WTC11 (cell line): ENCODE data around the gene UNKL. TPM values are rescaled to one million over a fixed set of nuclear protein-coding genes. Genes with fewer than 3 reads are reported as not detected.

Experiments
- ATAC-seq: fragments of 200-7000 bp; cut with Tn5 transposase; 2 replicates; pipeline ENCODE4 v1.10.0; 2021; ENCODE audit warnings: mild to moderate bottlenecking, moderate library complexity
- CTCF ChIA-PET: fragments of 300-600 bp; sonication (Branson Sonifier 250); formaldehyde crosslinking; loops from one replicate; lab custom pipeline; 2021; ENCODE audit warnings: antibody characterized with exemption; lab: Charles Lee
- POLR2A ChIA-PET: fragments of 350-600 bp; sonication (Branson Sonifier 250); formaldehyde crosslinking; loops from one replicate; lab custom pipeline; 2021; ENCODE audit warnings: antibody characterized with exemption; lab: Charles Lee
- DNase-seq: peaks from one replicate; pipeline ENCODE4 v3.0.0; 2021; ENCODE audit warnings: low spot score
- H3K27ac Mint-ChIP-seq: 2 replicates; pipeline ENCODE4 v1.8.0; 2021; ENCODE audit warnings: mixed read lengths
- H3K27me3 Mint-ChIP-seq: 2 replicates; pipeline ENCODE4 v1.8.0; 2021; ENCODE audit warnings: low read depth, mild to moderate bottlenecking, moderate library complexity, mixed read lengths
- H3K36me3 Mint-ChIP-seq: 2 replicates; pipeline ENCODE4 v1.8.0; 2021; ENCODE audit warnings: mixed read lengths
- H3K4me1 Mint-ChIP-seq: 2 replicates; pipeline ENCODE4 v1.8.0; 2022; ENCODE audit warnings: mixed read lengths
- H3K4me3 Mint-ChIP-seq: 2 replicates; pipeline ENCODE4 v1.8.0; 2021; ENCODE audit warnings: mild to moderate bottlenecking, moderate library complexity, mixed read lengths
- H3K9me3 Mint-ChIP-seq: 2 replicates; pipeline ENCODE4 v1.8.0; 2021; ENCODE audit warnings: mixed read lengths
- AFF4 ChIP-seq: sonication (generic); formaldehyde crosslinking; IDR thresholded peaks from 2 replicates; pipeline ENCODE4 v1.8.1; 2023; ENCODE audit warnings: mild to moderate bottlenecking, missing genetic modification reagents, borderline replicate concordance
- AR ChIP-seq: fragments of 250-450 bp; sonication (Bioruptor Pico); IDR thresholded peaks from 2 replicates; pipeline ENCODE4 v1.9.0; 2021; ENCODE audit warnings: mild to moderate bottlenecking
- CREB1 ChIP-seq: sonication (generic); formaldehyde crosslinking; IDR thresholded peaks from 2 replicates; pipeline ENCODE4 v1.8.0; 2023; ENCODE audit warnings: mild to moderate bottlenecking, missing genetic modification reagents
- ELF4 ChIP-seq: sonication (generic); formaldehyde crosslinking; IDR thresholded peaks from 2 replicates; pipeline ENCODE4 v1.8.1; 2022; ENCODE audit warnings: low read depth, mild to moderate bottlenecking, moderate library complexity, missing genetic modification reagents
- ESRRA ChIP-seq: sonication (generic); formaldehyde crosslinking; IDR thresholded peaks from 2 replicates; pipeline ENCODE4 v1.8.1; 2022; ENCODE audit warnings: mild to moderate bottlenecking, missing genetic modification reagents, borderline replicate concordance
- FOXK1 ChIP-seq: sonication (generic); formaldehyde crosslinking; IDR thresholded peaks from 2 replicates; pipeline ENCODE4 v1.8.0; 2022; ENCODE audit warnings: mild to moderate bottlenecking, moderate library complexity, missing genetic modification reagents
- FOXP1 ChIP-seq: sonication (generic); formaldehyde crosslinking; IDR thresholded peaks from 2 replicates; pipeline ENCODE4 v1.8.0; 2022; ENCODE audit warnings: missing genetic modification reagents, mild to moderate bottlenecking, moderate library complexity, borderline replicate concordance
- JAZF1 ChIP-seq: fragments of 250-450 bp; sonication (Bioruptor Pico); IDR thresholded peaks from 2 replicates; pipeline ENCODE4 v1.9.0; 2021; ENCODE audit warnings: moderate library complexity, mild to moderate bottlenecking, inconsistent platforms
- JUN ChIP-seq: sonication (generic); formaldehyde crosslinking; IDR thresholded peaks from 2 replicates; pipeline ENCODE4 v1.8.0; 2023; ENCODE audit warnings: mild to moderate bottlenecking, missing genetic modification reagents
- OVOL2 ChIP-seq: fragments of 250-450 bp; sonication (Bioruptor Pico); IDR thresholded peaks from 2 replicates; pipeline ENCODE4 v1.9.0; 2021; ENCODE audit warnings: mild to moderate bottlenecking, borderline replicate concordance
- PREB ChIP-seq: sonication (generic); formaldehyde crosslinking; IDR thresholded peaks from 2 replicates; pipeline ENCODE4 v1.8.1; 2022; ENCODE audit warnings: mild to moderate bottlenecking, missing genetic modification reagents, moderate library complexity, borderline replicate concordance
- RORB ChIP-seq: fragments of 250-450 bp; sonication (Bioruptor Pico); IDR thresholded peaks from 2 replicates; pipeline ENCODE4 v1.9.0; 2021; ENCODE audit warnings: mild to moderate bottlenecking
- TEAD4 ChIP-seq: sonication (generic); formaldehyde crosslinking; IDR thresholded peaks from 2 replicates; pipeline ENCODE4 v1.8.0; 2022; ENCODE audit warnings: mild to moderate bottlenecking, missing genetic modification reagents
- ZNF512 ChIP-seq: sonication (generic); formaldehyde crosslinking; IDR thresholded peaks from 2 replicates; pipeline ENCODE4 v1.8.1; 2022; ENCODE audit warnings: missing genetic modification reagents, borderline replicate concordance
- ZNF671 ChIP-seq: fragments of 250-450 bp; sonication (Bioruptor Pico); IDR thresholded peaks from 2 replicates; pipeline ENCODE4 v1.8.0; 2021; ENCODE audit warnings: mild to moderate bottlenecking
- total RNA-seq: library from RNA; stranded (reverse); gene quantifications from 3 replicates; pipeline ENCODE4 v1.2.3, GENCODE V29; 2021
- TF ChIP-seq, protein P1 (sequence below): sonication (generic); formaldehyde crosslinking; IDR thresholded peaks from 2 replicates; pipeline ENCODE4 v1.8.1; 2023; ENCODE audit warnings: mild to moderate bottlenecking, missing genetic modification reagents, moderate library complexity
- TF ChIP-seq, protein P2 (sequence below): fragments of 250-450 bp; sonication (Bioruptor Pico); IDR thresholded peaks from 2 replicates; pipeline ENCODE4 v1.9.0; 2021; ENCODE audit warnings: moderate library complexity, mild to moderate bottlenecking, inconsistent platforms, borderline replicate concordance
- TF ChIP-seq, protein P3 (sequence below): sonication (generic); formaldehyde crosslinking; conservative IDR thresholded peaks from 2 replicates; pipeline ENCODE4 v1.8.1; 2022; ENCODE audit warnings: mild to moderate bottlenecking, missing genetic modification reagents
- TF ChIP-seq, protein P4 (sequence below): sonication (generic); formaldehyde crosslinking; IDR thresholded peaks from 2 replicates; pipeline ENCODE4 v1.8.1; 2022; ENCODE audit warnings: low read depth, mild to moderate bottlenecking, moderate library complexity, missing genetic modification reagents, borderline replicate concordance
- TF ChIP-seq, protein P5 (sequence below): sonication (generic); formaldehyde crosslinking; IDR thresholded peaks from 2 replicates; pipeline ENCODE4 v1.8.1; 2023; ENCODE audit warnings: mild to moderate bottlenecking, moderate library complexity, missing genetic modification reagents

UNKL gene
- total RNA-seq, 1 experiment from 2014 or later, result 53.3 TPM

DNA sequence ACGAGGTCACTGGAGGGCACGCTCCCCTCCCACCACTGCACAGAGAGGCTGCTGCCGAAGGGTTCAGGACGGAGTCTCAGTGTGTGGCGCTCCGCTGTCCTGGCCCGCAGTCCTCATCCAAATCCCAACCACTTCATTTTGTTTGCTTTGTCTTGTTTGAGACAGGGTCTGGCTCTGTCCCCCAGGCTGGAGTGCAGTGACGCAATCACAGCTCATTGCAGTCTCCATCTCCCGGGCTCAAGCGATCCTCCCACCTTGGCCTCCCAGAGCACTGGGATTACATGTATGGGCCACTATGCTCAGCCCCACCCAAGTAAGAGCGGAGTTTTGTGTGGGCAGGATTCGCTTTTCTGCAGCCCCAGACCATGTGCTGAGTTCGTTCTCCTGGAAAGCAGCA is 12.7 kb downstream of the UNKL start (continued):
- TF ChIP-seq, protein P1, sequence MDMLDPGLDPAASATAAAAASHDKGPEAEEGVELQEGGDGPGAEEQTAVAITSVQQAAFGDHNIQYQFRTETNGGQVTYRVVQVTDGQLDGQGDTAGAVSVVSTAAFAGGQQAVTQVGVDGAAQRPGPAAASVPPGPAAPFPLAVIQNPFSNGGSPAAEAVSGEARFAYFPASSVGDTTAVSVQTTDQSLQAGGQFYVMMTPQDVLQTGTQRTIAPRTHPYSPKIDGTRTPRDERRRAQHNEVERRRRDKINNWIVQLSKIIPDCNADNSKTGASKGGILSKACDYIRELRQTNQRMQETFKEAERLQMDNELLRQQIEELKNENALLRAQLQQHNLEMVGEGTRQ (CRISPR knock-in tag), result no peak
- no peak for TF ChIP-seq RORB (CRISPR knock-in tag)
- TF ChIP-seq AR, result no peak
- no peak for TF ChIP-seq ZNF671 (CRISPR knock-in tag)
- TF ChIP-seq, protein P2, sequence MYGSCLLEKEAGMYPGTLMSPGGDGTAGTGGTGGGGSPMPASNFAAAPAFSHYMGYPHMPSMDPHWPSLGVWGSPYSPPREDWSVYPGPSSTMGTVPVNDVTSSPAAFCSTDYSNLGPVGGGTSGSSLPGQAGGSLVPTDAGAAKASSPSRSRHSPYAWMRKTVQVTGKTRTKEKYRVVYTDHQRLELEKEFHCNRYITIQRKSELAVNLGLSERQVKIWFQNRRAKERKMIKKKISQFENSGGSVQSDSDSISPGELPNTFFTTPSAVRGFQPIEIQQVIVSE (CRISPR knock-in tag), result no peak

DNA sequence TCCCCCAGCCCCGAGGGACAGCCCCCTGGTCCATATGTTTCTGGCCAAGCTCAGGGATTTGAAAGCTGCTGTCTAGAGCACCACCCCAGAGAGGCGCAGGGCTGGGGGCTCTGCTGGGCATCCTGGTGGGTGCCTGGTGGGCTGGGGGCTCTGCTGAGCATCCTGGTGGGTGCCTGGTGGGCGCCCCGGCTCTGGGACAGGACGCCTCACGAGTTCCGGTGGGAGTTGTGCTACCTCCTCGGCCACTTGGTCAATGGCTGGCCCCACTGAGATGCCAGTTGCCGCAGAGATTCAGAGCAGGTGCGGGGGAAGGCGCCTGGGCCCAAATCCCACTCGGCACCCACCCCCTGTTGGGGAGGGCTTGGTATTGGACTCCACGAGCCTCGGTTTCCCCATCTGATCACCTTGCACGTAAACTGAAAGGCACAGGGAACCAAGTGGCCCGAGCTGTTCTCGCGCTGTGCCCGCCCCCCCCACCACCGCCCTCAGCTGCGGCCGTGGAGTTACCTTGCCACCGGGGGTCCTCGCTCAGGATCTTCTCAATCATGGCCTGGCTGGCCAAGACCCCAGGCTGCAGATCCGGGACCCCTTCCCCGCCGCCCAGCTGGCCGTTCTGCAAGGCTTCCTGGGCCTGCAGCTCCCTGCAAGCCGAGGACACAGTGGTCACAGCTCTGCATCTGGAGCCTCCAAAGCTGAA is 13.3 kb downstream of the UNKL start:
- ATAC-seq (no peak), DNase-seq (no peak)
- H3K27me3 Mint-ChIP-seq, result no peaks in the 10 kb centered on the region
- peaks cover 11% of the 10 kb centered on the region; the same call in 1 of the 2 replicates for H3K36me3 Mint-ChIP-seq
- no peaks in the 10 kb centered on the region for H3K4me1 Mint-ChIP-seq
- POLR2A ChIA-PET, result no interaction called here
- no peak overlapping the region for H3K4me3 Mint-ChIP-seq
- H3K9me3 Mint-ChIP-seq, result no peaks in the 10 kb centered on the region
- H3K27ac Mint-ChIP-seq, result no peak overlapping the region
- CTCF ChIA-PET, result no interaction called here
- TF ChIP-seq FOXP1 (CRISPR knock-in tag), result no peak
- TF ChIP-seq ZNF671 (CRISPR knock-in tag), result no peak
- TF ChIP-seq ESRRA (CRISPR knock-in tag), result no peak
- no peak for TF ChIP-seq PREB (CRISPR knock-in tag)
- TF ChIP-seq ELF4 (CRISPR knock-in tag), result no peak
- TF ChIP-seq ZNF512 (CRISPR knock-in tag), result no peak
- TF ChIP-seq, protein P3, sequence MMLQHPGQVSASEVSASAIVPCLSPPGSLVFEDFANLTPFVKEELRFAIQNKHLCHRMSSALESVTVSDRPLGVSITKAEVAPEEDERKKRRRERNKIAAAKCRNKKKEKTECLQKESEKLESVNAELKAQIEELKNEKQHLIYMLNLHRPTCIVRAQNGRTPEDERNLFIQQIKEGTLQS, result no peak
- TF ChIP-seq JAZF1 (CRISPR knock-in tag), result no peak
- TF ChIP-seq FOXK1, result no peak
- TF ChIP-seq, protein P4, sequence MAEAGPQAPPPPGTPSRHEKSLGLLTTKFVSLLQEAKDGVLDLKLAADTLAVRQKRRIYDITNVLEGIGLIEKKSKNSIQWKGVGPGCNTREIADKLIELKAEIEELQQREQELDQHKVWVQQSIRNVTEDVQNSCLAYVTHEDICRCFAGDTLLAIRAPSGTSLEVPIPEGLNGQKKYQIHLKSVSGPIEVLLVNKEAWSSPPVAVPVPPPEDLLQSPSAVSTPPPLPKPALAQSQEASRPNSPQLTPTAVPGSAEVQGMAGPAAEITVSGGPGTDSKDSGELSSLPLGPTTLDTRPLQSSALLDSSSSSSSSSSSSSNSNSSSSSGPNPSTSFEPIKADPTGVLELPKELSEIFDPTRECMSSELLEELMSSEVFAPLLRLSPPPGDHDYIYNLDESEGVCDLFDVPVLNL (CRISPR knock-in tag), result no peak
- TF ChIP-seq AFF4 (CRISPR knock-in tag), result no peak
- TF ChIP-seq TEAD4 (CRISPR knock-in tag), result no peak
- no peak for TF ChIP-seq CREB1 (CRISPR knock-in tag)
- TF ChIP-seq OVOL2, result no peak
- TF ChIP-seq JUN (CRISPR knock-in tag), result no peak
- TF ChIP-seq, protein P5, sequence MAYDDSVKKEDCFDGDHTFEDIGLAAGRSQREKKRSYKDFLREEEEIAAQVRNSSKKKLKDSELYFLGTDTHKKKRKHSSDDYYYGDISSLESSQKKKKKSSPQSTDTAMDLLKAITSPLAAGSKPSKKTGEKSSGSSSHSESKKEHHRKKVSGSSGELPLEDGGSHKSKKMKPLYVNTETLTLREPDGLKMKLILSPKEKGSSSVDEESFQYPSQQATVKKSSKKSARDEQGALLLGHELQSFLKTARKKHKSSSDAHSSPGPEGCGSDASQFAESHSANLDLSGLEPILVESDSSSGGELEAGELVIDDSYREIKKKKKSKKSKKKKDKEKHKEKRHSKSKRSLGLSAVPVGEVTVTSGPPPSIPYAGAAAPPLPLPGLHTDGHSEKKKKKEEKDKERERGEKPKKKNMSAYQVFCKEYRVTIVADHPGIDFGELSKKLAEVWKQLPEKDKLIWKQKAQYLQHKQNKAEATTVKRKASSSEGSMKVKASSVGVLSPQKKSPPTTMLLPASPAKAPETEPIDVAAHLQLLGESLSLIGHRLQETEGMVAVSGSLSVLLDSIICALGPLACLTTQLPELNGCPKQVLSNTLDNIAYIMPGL, result no peak
